NOMO-1 treated with DMSO at 0.1 percent for 48 hours (cell line): ENCODE measurements around the gene CSK.
A peak's percentile ranks its signal among the peaks of the same experiment; 100 is the strongest.

Source experiments
- DNase-seq: peaks from one replicate; lab custom pipeline; 2025; ENCODE audit not compliant: unreplicated experiment; lab: John Stamatoyannopoulos, UW

The CSK gene

GRCh38 chr15:74825866-74826265, 44.0 kb downstream of the CSK start:
- no peak for DNase-seq

DNA sequence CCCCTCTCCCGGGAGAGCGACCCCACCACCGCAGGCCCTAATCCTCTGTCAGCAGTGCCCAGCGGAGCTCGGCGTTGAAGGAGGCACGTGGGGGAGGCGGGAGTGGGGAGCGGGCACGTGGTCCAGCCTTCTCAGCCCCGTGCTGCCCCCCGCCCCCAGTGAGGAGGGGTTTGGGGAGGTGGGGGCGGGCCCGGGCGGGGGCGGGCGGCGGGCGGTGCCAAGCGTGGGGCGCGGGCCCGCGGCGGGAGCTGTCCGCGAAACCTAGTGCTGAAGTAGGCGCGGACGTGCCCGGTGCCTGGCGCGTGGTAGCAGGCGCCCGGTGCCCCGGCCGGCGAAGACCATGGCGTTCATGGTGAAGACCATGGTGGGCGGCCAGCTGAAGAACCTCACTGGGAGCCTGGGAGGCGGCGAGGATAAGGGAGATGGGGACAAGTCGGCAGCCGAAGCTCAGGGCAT, 44.5 kb downstream of the CSK start, which contains the start of gene CPLX3:
Gene CPLX3 (plus strand): TSS at position 264 of the 456 bp plus-strand sequence. CDS start 77 bp downstream, at position 341.
- DNase-seq, result no peak

DNA sequence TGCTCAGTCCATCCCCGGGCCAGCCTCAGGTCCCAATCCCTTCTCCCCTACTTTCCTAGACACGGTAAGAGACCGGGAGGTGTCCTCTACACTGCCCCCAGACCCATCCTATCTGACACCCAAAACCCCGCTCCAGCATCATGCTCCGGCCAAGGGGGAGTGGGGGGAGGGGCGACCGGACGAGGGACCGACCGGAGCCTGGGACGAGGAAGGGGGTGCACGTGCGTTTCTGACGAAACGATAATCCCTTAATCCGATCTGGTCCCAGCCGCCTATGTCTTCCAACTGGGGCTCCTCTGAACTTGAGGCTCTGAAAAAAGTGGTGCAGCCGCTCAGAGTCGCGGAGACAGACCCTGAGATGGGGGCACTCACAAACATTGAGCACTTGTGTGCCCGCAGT, 45.0 kb downstream of the CSK start:
- DNase-seq, result no peak

GRCh38 chr15:74827614-74828013, 45.7 kb downstream of the CSK start:
- no peak for DNase-seq

GRCh38 chr15:74828835-74829234, 47.0 kb downstream of the CSK start:
- DNase-seq, result no peak

- no peak for DNase-seq
Measured at GRCh38 chr15:74829486-74829885, 47.6 kb downstream of the CSK start.

GRCh38 chr15:74829991-74830390, 48.1 kb downstream of the CSK start:
- no peak for DNase-seq

- DNase-seq, result no peak
Measured at GRCh38 chr15:74830868-74831267, 49.0 kb downstream of the CSK start.

GRCh38 chr15:74831813-74832495, 50.1 kb downstream of the CSK start:
- DNase-seq, result no peak

DNA sequence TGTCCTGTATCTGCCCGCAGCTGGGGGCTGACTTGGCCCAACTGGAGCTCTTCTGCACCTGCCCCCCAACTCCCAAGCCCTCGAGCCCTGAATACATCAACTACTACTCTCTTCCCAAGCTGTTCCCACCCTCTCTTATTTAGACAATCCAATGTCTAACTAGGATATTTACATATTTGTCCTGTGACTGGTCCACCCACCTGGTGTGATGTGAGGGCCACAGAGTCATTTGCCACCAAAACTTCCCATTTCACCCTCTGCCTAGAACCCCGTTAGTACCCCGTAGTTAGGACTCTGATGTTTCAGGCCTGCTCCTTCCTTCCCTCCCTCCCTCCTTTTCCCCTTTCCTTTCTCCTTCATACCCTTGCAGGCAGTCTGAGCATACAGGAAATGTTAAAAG, 50.9 kb downstream of the CSK start:
- DNase-seq, result no peak

GRCh38 chr15:74833376-74834107, 51.7 kb downstream of the CSK start:
- no peak for DNase-seq

GRCh38 chr15:74835312-74835823, 53.5 kb downstream of the CSK start:
- peak; percentile 20 for DNase-seq

DNA sequence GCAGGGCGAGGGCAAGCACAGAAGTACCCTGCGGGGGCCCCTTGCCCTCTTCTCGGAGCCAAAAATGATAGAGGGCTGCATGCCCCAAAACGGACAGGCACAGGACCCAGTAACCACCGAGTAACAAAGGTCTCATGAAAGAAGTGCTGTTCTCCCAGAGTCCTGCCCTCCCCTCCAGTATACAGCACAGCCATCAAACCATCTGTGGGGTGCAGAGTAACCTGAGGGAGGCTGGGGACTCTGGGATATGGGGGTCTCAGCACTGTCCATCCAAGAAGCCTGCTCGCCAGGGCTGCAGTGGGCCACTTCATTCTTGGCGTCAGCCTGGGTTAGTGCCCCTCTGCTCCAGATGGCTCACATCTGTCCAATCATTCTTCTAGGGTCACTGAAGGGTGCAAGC, 55.0 kb downstream of the CSK start:
- no peak for DNase-seq

DNA sequence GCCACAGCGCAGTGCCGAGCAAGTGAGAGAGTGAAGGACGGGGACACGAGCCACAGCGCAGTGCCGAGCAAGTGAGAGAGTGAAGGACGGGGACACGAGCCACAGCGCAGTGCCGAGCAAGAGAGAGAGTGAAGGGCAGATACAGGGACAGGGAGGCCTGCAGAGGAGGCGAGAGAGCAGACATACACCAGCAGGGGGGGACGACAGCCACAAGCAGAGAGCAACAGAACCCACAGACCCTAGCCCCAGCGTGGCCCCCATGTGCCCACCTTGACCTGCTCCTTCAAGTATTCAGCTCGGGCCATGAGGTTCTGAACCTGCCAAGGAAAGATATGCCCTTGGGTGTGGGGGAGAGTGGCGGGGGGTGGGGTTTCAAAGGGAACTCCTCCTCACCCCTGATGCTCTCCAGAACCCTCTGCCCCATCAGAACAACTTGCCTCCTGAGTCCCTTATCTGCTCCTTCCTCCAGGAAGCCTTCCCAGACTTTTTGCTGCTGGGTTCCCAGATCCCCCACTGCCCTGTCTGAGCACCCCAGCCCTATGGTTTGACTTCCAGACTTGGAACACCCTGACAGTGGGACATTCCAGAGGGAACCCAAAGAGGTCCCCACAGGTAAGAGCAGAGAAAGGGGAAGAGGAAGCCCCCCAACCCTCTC, 55.7 kb downstream of the CSK start:
- no peak for DNase-seq

GRCh38 chr15:74838137-74838516, 56.2 kb downstream of the CSK start:
- DNase-seq, result no peak

- no peak for DNase-seq
Measured at GRCh38 chr15:74838746-74839525, 57.1 kb downstream of the CSK start.

DNA sequence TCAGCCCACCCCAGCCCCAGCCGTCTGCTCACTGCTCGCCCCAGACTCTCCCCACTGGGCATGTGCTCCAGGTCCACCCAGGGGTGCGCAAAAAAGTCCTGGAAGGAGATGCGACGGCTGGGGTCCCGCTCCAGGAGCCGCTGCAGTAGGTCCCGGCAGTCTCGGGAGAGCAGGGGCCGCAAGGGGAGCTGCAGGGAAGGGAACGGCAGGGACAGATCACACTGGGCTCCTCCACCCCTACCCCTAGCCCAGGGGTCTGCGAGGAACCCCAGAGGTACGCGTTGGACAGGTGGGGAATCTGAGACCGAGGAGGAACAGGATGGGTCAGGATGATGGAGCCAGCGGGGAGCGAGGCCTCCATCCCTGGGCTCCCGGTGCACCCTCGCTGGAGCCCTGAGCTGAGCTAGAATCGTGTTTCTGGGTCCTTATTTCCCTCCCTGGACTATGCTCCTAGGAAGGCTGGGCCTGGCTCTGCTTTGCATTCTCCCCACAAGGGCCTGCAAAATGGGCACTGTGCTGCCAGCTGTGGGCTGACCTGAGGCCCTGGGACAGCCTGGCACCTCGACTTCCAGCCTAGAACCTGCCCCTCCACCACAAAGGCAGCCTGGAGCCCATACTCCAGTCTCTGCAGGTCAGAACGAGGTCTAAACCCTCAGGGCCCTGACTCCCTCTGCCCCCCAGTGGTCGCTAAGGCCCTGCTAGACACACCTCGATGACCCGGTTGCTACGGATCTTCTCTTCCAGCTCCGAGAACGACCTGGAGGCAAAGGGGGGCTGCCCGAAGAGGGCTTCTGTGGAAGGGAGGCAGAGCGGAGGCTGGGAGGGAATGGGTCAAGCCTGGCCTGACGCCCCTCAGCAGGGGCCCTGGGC, 57.9 kb downstream of the CSK start:
- no peak for DNase-seq

DNA sequence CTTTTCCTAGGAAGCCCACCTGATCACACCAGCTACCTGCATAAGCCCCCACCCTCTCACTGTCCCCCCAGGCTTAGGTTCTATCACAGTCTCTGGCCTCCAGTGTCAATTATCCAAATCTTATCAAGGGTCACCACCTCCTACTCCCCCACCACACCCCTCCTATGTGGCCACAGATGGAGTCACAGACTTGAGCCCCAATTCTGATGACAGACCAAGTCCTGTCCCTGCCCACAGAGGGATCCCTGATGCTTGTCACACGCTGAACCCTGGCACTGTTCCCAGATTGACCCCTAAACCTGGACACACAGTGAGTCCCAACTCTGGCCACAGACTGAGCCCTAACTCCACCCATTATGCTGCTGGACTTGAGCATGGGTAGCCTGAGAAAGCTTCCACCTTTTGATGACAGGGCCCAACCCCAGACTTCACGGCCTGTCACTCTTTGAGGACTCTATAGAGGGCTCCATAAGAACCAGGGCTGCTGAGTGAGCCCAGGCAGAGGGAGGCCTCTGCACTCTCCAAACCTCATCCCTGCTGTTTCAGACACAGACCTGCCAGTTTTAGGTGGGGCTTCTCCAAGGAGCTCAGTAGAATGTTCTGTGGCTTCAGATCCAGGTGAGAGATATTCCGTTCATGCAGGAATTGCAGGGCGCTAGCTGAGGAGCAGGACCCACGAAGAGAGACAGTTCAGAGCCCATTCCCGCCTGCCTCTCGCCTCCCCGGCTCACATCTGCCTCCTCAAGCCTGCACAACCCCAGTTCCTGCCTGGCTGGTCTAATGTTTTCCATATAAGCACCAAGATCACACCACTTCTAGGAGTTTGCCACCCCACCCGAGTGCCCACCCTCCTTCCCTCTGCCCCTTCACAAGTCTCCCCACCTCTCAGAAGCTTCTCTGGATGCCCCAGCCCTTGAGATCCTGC, 59.2 kb downstream of the CSK start:
- no peak for DNase-seq

DNA sequence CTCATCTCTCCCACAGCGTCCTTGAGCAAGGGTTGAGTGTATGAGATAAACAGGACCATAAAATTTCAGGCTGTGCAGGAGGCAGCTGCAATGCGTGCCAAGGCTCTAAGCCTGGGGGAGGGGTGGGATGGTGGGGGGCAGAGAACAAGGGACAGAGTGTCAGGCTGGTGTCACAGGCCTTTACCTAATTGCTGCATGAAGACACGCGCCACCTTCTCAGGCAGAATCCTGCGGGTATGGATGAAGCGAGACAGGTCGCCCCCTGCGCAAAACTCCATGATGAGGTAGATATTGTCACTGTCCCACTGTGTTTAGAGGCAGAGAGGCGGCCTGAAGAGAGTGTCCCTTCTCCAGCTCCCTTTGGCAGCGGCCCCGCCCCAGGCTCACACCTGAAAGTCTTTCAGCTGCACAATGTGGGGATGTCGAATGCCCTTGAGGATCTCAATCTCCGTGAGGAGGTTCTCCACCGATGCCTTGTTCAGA, 60.1 kb downstream of the CSK start:
- no peak for DNase-seq
